Bronchial smooth muscle cell (primary cell): ENCODE measurements around the gene SLC15A1. TPM values are rescaled to one million over a fixed set of nuclear protein-coding genes. Genes with fewer than 3 reads are reported as not detected.

Experiments used
- total RNA-seq: library from RNA; depleted of rRNA; stranded (reverse); fragments of >200 nt; gene quantifications from 2 replicates; pipeline ENCODE4 v1.2.1, GENCODE V29; 2014

Gene SLC15A1, protein sequence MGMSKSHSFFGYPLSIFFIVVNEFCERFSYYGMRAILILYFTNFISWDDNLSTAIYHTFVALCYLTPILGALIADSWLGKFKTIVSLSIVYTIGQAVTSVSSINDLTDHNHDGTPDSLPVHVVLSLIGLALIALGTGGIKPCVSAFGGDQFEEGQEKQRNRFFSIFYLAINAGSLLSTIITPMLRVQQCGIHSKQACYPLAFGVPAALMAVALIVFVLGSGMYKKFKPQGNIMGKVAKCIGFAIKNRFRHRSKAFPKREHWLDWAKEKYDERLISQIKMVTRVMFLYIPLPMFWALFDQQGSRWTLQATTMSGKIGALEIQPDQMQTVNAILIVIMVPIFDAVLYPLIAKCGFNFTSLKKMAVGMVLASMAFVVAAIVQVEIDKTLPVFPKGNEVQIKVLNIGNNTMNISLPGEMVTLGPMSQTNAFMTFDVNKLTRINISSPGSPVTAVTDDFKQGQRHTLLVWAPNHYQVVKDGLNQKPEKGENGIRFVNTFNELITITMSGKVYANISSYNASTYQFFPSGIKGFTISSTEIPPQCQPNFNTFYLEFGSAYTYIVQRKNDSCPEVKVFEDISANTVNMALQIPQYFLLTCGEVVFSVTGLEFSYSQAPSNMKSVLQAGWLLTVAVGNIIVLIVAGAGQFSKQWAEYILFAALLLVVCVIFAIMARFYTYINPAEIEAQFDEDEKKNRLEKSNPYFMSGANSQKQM
- total RNA-seq = not detected in 2 replicates

DNA sequence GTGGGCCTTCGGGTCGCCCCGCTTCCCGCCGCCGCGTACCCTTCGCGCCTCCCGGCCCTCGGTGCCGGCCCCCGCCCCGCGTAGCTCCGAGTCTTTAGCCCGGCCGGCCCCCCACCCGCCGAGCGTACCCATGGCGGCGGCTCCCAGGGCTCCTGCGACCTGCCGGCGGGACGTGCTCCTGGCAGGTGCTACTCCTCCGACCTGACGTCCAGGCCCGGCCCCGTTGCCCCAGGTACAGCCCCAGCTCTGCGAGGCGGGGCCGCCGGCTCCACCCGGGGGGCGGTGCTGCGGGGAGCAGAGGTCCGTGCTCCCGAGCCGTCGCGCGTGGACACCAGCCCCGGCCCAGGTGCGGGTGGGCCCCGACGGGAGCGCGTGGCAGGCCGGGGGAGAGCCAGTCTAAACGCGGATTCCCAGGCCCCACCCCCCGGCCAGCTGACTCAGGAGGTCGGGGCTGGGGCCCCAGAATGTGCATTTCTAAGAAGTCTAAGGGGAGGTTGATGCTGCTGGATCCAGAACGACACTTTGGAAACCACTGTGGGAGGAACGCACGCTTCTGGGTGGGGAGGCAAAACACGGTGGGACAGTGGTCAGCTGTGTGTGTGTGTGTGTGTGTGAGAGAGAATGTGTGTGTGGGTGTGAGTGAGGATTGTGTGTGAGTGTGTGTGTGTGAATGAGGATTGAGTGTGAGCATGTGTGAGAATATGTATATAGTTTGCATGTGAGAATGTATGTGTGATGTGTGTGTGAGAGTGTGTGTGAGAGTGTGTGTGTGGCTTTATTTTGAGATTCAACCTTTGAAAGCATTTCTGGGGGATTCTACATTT lies at the start of gene SLC15A1:
SLC15A1 (minus strand) TSS at position 206 of the 824 bp plus-strand sequence; CDS start at position 132, 74 bp downstream.

Other genes with a start within 250 kb of the SLC15A1 start
- gene STK24, start 175.6 kb downstream of the SLC15A1 start, total RNA-seq = 14.9 and 27.6 TPM in 2 replicates
- gene DOCK9, start 225.4 kb upstream of the SLC15A1 start, total RNA-seq = 9.4 and 10.6 TPM in 2 replicates